HepG2 (cell line): ENCODE results near the gene CD72.

Experiments used
- EZH2 ChIP-seq: conservative IDR thresholded peaks from 2 replicates; pipeline ENCODE4 v1.6.1; 2012; ENCODE audit warnings: mild to moderate bottlenecking, low read depth, low read length, moderate library complexity
- GRHL1 ChIP-seq: sonication (generic); formaldehyde crosslinking; conservative IDR thresholded peaks from 2 replicates; pipeline ENCODE4 v1.8.0; 2022; ENCODE audit warnings: missing genetic modification reagents
- JUN ChIP-seq: sonication (generic); formaldehyde crosslinking; IDR thresholded peaks from 2 replicates; pipeline ENCODE4 v1.4.0; 2020; ENCODE audit warnings: mild to moderate bottlenecking, missing genetic modification reagents
- POLR2AphosphoS5 ChIP-seq: IDR thresholded peaks from 2 replicates; pipeline ENCODE4 v1.6.1; 2012; ENCODE audit warnings: low read depth, low read length
- SPEN ChIP-seq: sonication (generic); formaldehyde crosslinking; IDR thresholded peaks from 2 replicates; pipeline ENCODE4 v1.5.1; 2020; ENCODE audit warnings: low read depth, mild to moderate bottlenecking, missing genetic modification reagents
- SRF ChIP-seq: IDR thresholded peaks from 2 replicates; pipeline ENCODE4 v1.6.1; 2011; ENCODE audit warnings: mild to moderate bottlenecking, low read depth, low read length, moderate library complexity
- TCF7L2 ChIP-seq: IDR thresholded peaks from 2 replicates; pipeline ENCODE4 v1.6.1; 2011; ENCODE audit warnings: mild to moderate bottlenecking, low read depth, low read length, moderate library complexity

GRCh38 chr9:35561468-35562261, 56.5 kb downstream of the CD72 start:
- TF ChIP-seq SRF = no peak
- TF ChIP-seq EZH2 = no peak
- TF ChIP-seq TCF7L2 = no peak
- TF ChIP-seq POLR2AphosphoS5 = no peak
- TF ChIP-seq SPEN (CRISPR knock-in tag) = no peak
- no peak for TF ChIP-seq JUN (CRISPR knock-in tag)
- TF ChIP-seq GRHL1 (CRISPR knock-in tag) = no peak
